Measurements from ENCODE around the gene PUSL1.

- TF ChIP-seq CTCF (IDR thresholded peaks at IDR 0.05) = no peak
- TF ChIP-seq RCOR1 (IDR thresholded peaks at IDR 0.05; ENCODE audit: low read depth, low read length) = no peak
- no peak for TF ChIP-seq USF2 (IDR thresholded peaks at IDR 0.05)
- no peak for TF ChIP-seq MYC (IDR thresholded peaks at IDR 0.05; ENCODE audit: borderline replicate concordance, low read length)
- TF ChIP-seq CHD4 (IDR thresholded peaks at IDR 0.05; ENCODE audit: borderline replicate concordance) = no peak
- no peak for TF ChIP-seq FOSL2 (IDR thresholded peaks at IDR 0.05)
- no peak for TF ChIP-seq FOSL2 (CRISPR knock-in tag; IDR thresholded peaks at IDR 0.05)
- no peak for TF ChIP-seq POLR2A (IDR thresholded peaks at IDR 0.05; ENCODE audit: low read length)
- TF ChIP-seq RAD21 (conservative IDR thresholded peaks at IDR 0.05 in 1 of 2, IDR thresholded peaks at IDR 0.05 in 1 of 2) = no peak
- TF ChIP-seq POLR2AphosphoS2 (conservative IDR thresholded peaks at IDR 0.05; ENCODE audit: low read length) = no peak
- TF ChIP-seq MAZ (IDR thresholded peaks at IDR 0.05; ENCODE audit: borderline replicate concordance, low read depth, low read length) = no peak
- no peak for TF ChIP-seq REST (IDR thresholded peaks at IDR 0.05)
- no peak for TF ChIP-seq EP300 (IDR thresholded peaks at IDR 0.05)
- no peak for TF ChIP-seq NFE2L2 (conservative IDR thresholded peaks at IDR 0.05; ENCODE audit: low read length)
Observed at GRCh38 chr1:1284221-1285101, 23.9 kb upstream of the PUSL1 start.
